AG09309 (cell line): ENCODE results near the gene TADA3.
"Not testable (repeated sequence)": the region's sequence is repeated elsewhere in the genome, so short reads cannot be mapped to it uniquely, and the experiment has no call there.

ENCODE experiments used
- DNase-seq: peaks from one replicate; pipeline ENCODE4 v3.0.0-alpha.2; 2010; ENCODE audit warnings: low read depth
- H3K4me3 ChIP-seq: 2 replicates; pipeline ENCODE4 v1.5.1; 2011; ENCODE audit warnings: mild to moderate bottlenecking, low read depth, low read length, moderate library complexity; ENCODE audit not compliant: control insufficient read depth
- CTCF ChIP-seq: IDR thresholded peaks from 2 replicates; pipeline ENCODE4 v1.5.1; 2011; ENCODE audit warnings: mild to moderate bottlenecking, low read depth, low read length, inconsistent platforms; ENCODE audit not compliant: insufficient read depth, control insufficient read depth; ENCODE audit errors: missing control alignments

TADA3 gene

GRCh38 chr3:9780458-9780812 is 11.8 kb downstream of the TADA3 start:
- no peak for TF ChIP-seq CTCF
- H3K4me3 ChIP-seq: no peak overlapping the region
- no peak for DNase-seq

- DNase-seq: no peak
- no peak overlapping the region for H3K4me3 ChIP-seq
These were observed 12.4 kb downstream of the TADA3 start for GRCh38 chr3:9779721-9780457.

GRCh38 chr3:9779075-9779593 is 13.1 kb downstream of the TADA3 start:
- no peak for TF ChIP-seq CTCF
- no peak overlapping the region for H3K4me3 ChIP-seq
- no peak for DNase-seq

More at GRCh38 chr3:9779721-9780457, 12.4 kb downstream of the TADA3 start:
- TF ChIP-seq CTCF: no peak

- TF ChIP-seq CTCF: no peak
- peak; percentile 28 for DNase-seq
- no peak overlapping the region for H3K4me3 ChIP-seq
These were observed 13.9 kb downstream of the TADA3 start for GRCh38 chr3:9778143-9779074.

- TF ChIP-seq CTCF: no peak
- no peak overlapping the region for H3K4me3 ChIP-seq
- DNase-seq: no peak
These were observed 14.6 kb downstream of the TADA3 start for GRCh38 chr3:9777694-9778021.

- no peak for TF ChIP-seq CTCF
- H3K4me3 ChIP-seq: no peak overlapping the region
- DNase-seq: no peak
These were observed 15.2 kb downstream of the TADA3 start for GRCh38 chr3:9776896-9777693.

GRCh38 chr3:9771007-9771406 is 21.3 kb downstream of the TADA3 start:
- not testable (repeated sequence) for H3K4me3 ChIP-seq

More at GRCh38 chr3:9771007-9771406, 21.3 kb downstream of the TADA3 start:
- DNase-seq: not testable (repeated sequence)
